Measurements from ENCODE around the gene MAML3.

The MAML3 gene

DNA sequence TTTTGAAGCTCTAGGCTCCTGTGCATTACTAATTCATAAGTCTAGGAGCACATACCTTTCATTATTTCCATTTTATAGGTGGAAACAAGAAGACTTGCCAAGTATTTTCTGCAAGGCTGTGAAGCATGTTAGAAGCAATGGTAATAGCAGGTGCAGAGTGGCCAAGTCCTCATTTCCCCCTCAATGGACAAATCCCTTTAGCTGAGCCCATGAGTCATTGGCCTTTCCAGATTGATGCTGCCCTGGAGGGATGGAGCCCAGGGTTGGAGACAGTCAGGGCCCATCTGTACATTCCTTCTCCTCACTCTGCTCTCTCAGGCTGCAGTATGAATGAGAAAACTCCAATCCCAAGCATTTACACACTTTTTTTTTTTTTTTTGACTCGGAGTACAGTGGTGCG lies 481.8 kb downstream of the MAML3 start:
- Histone ChIP-seq H3K27me3 (no peaks in the 10 kb centered on the region), H3K4me1 (ENCODE audit: control insufficient read depth in 1 of 2, insufficient read depth in 1 of 2, low read depth in 1 of 2, low read length in 1 of 2) (peaks cover 16 to 21% of the 10 kb centered on the region in 2 experiments), H3K27ac (no peak overlapping the region), H3K9me3 (no peaks in the 10 kb centered on the region), H3K4me3 (ENCODE audit: low read depth in 1 of 2, low read length in 1 of 2) (no peak overlapping the region), H3K36me3 (no peaks in the 10 kb centered on the region)
- no peak for TF ChIP-seq CTCF (IDR thresholded peaks at IDR 0.05)

DNA sequence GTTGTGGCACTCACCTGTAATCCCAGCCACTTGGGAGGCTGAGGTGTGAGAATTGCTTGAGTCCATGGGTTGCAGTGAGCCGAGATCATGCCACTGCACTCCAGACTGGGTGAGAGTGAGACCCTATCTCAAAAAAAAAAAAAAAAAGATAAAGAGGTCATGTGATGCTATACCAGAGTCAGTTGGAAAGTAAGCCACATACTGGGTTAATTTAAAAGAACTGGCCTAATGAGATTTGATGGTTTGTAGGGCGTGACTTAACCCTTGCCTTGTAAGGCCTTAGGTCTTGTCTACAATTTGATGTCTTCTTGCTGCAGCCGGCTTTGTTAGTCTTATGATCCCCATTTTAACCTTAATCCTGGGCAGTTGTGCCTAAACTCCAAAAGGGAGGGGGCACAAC lies 483.2 kb downstream of the MAML3 start:
- Histone ChIP-seq H3K27me3 (no peaks in the 10 kb centered on the region), H3K36me3 (no peaks in the 10 kb centered on the region), H3K9me3 (no peaks in the 10 kb centered on the region), H3K27ac (no peak overlapping the region), H3K4me1 (ENCODE audit: control insufficient read depth in 1 of 2, insufficient read depth in 1 of 2, low read depth in 1 of 2, low read length in 1 of 2) (peaks cover 28 to 31% of the 10 kb centered on the region in 2 experiments), H3K4me3 (ENCODE audit: low read depth in 1 of 2, low read length in 1 of 2) (no peak overlapping the region)
- no peak for TF ChIP-seq CTCF (IDR thresholded peaks at IDR 0.05)

- H3K9me3 ChIP-seq: no peaks in the 10 kb centered on the region
- H3K4me1 ChIP-seq (ENCODE audit: control insufficient read depth in 1 of 2, insufficient read depth in 1 of 2, low read depth in 1 of 2, low read length in 1 of 2): peaks cover 26 to 30% of the 10 kb centered on the region in 2 experiments
- H3K4me3 ChIP-seq (ENCODE audit: low read depth in 1 of 2, low read length in 1 of 2): no peak overlapping the region
- TF ChIP-seq CTCF (IDR thresholded peaks at IDR 0.05): no peak
- H3K27ac ChIP-seq: no peak overlapping the region
- no peaks in the 10 kb centered on the region for H3K36me3 ChIP-seq
- no peaks in the 10 kb centered on the region for H3K27me3 ChIP-seq
These were observed 484.1 kb downstream of the MAML3 start for GRCh38 chr4:139669890-139670289.

DNA sequence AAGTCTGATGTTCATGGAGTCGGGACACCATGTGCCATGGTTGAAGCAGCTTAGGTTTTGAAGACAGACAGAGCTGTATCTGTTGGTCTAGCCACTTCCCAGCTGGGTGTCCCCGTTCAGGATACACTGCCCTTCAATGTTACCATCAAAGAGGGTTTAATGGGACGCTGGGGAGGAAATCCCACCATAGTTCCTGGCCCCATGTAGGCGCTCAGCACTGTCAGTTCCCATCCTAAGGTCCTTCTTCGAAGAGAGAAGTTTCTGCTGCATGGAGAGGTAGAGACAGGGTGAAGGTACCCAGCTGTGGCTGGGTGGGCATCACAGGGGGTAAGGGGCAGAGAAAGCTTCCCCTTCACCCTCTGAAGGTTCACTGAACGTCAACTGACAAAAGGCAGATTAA lies 484.6 kb downstream of the MAML3 start:
- peaks cover 24 to 28% of the 10 kb centered on the region in 2 experiments for H3K4me1 ChIP-seq (ENCODE audit: control insufficient read depth in 1 of 2, insufficient read depth in 1 of 2, low read depth in 1 of 2, low read length in 1 of 2)
- TF ChIP-seq CTCF (IDR thresholded peaks at IDR 0.05): no peak
- H3K27me3 ChIP-seq: no peaks in the 10 kb centered on the region
- H3K36me3 ChIP-seq: no peaks in the 10 kb centered on the region
- H3K4me3 ChIP-seq (ENCODE audit: low read depth in 1 of 2, low read length in 1 of 2): no peak overlapping the region
- no peaks in the 10 kb centered on the region for H3K9me3 ChIP-seq
- no peak overlapping the region for H3K27ac ChIP-seq

GRCh38 chr4:139668658-139669201 lies 485.3 kb downstream of the MAML3 start:
- Histone ChIP-seq H3K27ac (no peak overlapping the region), H3K27me3 (no peaks in the 10 kb centered on the region), H3K4me3 (ENCODE audit: low read depth in 1 of 2, low read length in 1 of 2) (no peak overlapping the region), H3K9me3 (no peaks in the 10 kb centered on the region), H3K36me3 (no peaks in the 10 kb centered on the region), H3K4me1 (ENCODE audit: control insufficient read depth in 1 of 2, insufficient read depth in 1 of 2, low read depth in 1 of 2, low read length in 1 of 2) (peaks cover 24 to 28% of the 10 kb centered on the region in 2 experiments)
- no peak for TF ChIP-seq CTCF (IDR thresholded peaks at IDR 0.05)

DNA sequence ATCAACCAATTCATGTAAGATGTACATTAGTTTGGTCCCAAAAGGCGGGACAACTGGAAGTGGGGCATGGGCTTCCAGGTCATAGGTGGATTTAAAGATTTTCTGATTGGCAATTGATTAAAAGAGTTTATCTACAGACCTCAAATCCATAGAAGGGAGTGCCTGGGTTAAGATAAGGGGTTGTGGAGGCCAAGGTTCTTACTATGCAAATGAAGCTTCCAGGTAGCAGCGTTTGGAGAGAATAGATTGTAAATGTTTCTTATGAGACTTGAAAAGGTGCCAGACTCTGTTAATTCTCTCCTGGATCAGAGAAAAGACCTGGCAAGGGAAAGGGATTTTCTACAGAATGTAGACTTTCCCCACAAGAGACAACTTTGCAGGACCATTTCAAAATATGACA lies 485.9 kb downstream of the MAML3 start:
- Histone ChIP-seq H3K4me3 (ENCODE audit: low read depth in 1 of 2, low read length in 1 of 2) (no peak overlapping the region), H3K4me1 (ENCODE audit: control insufficient read depth in 1 of 2, insufficient read depth in 1 of 2, low read depth in 1 of 2, low read length in 1 of 2) (peaks cover 24 to 28% of the 10 kb centered on the region in 2 experiments), H3K36me3 (no peaks in the 10 kb centered on the region), H3K9me3 (no peaks in the 10 kb centered on the region), H3K27me3 (no peaks in the 10 kb centered on the region), H3K27ac (peak overlapping the region; percentile 87)
- TF ChIP-seq CTCF (IDR thresholded peaks at IDR 0.05): no peak
